SK-MEL-5 (cell line): Measurements from ENCODE around the gene LYZL4. TPM values are rescaled to one million over a fixed set of nuclear protein-coding genes. Genes with fewer than 3 reads are reported as not detected.

Source experiments
- DNase-seq: peaks from one replicate; pipeline ENCODE4 v3.0.0-alpha.2; 2016; ENCODE audit warnings: low read depth, low spot score
- in situ Hi-C: cut with HindIII; loops from 2 replicates; pipeline ENCODE4 v1.10.0; 2016; ENCODE audit warnings: low sequenced_read_pairs, high pct_unique_total_duplicates, low pct_unique_long_range_greater_than_20kb
- total RNA-seq: library from RNA; depleted of rRNA; stranded (reverse); fragments of >200 nt; shearing (Covaris generic); gene quantifications from 2 replicates; pipeline ENCODE4 v1.2.3, GENCODE V29; 2014; rRNA removed

The LYZL4 gene
- total RNA-seq, 1 experiment from 2014 or later: not detected

DNA sequence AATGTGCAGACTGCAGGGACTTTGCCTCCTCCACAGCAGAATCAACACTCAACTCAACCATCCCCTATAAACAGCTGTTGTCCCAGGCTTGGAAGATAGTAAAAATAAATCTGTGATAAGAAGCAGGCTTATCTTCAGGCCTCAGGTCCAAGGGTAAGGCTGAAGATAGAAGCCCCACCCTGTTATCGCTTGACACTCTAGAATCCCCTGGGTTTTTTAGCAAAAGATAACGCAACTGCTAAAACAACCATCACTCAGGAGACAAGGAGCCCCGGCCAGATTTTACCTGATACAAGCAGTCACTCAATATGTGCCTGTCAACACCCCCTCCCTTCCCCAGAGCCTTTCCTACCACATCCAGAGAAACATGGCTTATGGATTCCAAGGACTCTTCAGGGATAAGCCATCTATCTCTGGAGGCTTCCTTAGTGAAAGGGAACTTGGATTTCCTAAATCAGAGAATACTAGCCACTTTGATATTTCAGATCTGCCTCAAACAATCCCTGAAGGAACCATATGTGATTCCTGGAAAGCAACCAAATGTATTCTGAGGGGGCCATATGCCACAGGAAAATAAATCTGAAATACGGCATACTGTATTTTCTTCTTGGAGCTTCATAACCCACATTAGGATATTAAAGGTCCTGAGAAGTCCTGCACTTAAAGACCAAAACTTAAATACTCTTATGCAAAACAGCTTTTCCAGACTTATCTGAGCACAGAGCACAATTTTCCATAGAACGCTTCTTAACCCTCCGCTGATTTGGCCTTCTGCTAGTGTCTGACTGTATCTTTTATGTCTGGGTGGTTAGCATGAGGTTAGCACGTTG lies 60.4 kb downstream of the LYZL4 start:
- in situ Hi-C loops: no loop called here

DNA sequence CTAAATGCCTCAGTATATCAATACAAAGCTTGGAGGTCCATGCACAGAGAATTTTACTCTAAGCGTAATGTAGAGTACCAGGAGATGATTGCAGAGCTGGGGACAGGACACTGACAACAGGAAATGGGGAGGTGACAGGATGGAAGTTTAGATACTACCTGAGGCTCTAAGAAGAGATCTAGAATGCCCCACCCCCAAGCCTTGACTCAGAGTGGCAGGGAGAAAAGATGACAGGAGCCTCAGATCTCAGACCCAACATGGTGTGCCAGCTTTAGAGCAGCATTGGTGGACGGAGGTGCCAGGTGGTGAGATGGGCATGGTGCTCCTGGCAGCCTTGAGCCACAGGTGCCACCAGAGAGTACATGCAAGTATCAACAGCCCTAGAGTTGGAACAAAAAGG lies 62.5 kb downstream of the LYZL4 start:
- in situ Hi-C loops: no loop called here
- no peak for DNase-seq

More for the DNA sequence above, 60.4 kb downstream of the LYZL4 start:
- no peak for DNase-seq

Other genes with a start within 250 kb of the LYZL4 start
- gene CCK, start 144.4 kb downstream of the LYZL4 start, total RNA-seq: 0.21 TPM in 1 of 2 replicates, not detected in the other
- 0.34 TPM in 1 of 2 replicates, not detected in the other for gene VIPR1, start 92.0 kb upstream of the LYZL4 start, total RNA-seq
- 59.2 and 62.4 TPM in 2 replicates for gene SEC22C, start 171.4 kb upstream of the LYZL4 start, total RNA-seq
- 24.9 and 26.0 TPM in 2 replicates for gene SS18L2, start 180.2 kb upstream of the LYZL4 start, total RNA-seq
- 18.9 and 19.0 TPM in 2 replicates for gene NKTR, start 190.1 kb upstream of the LYZL4 start, total RNA-seq
- 2.6 and 2.9 TPM in 2 replicates for gene ZBTB47, start 243.1 kb upstream of the LYZL4 start, total RNA-seq